ENCODE results near the gene PDE4D. TPM values are rescaled to one million over a fixed set of nuclear protein-coding genes. Genes with fewer than 3 reads are reported as not detected.

The PDE4D gene
- total RNA-seq, 6 experiments from 2014 or later, result 1.6 to 10.3 (median 5.6) TPM

DNA sequence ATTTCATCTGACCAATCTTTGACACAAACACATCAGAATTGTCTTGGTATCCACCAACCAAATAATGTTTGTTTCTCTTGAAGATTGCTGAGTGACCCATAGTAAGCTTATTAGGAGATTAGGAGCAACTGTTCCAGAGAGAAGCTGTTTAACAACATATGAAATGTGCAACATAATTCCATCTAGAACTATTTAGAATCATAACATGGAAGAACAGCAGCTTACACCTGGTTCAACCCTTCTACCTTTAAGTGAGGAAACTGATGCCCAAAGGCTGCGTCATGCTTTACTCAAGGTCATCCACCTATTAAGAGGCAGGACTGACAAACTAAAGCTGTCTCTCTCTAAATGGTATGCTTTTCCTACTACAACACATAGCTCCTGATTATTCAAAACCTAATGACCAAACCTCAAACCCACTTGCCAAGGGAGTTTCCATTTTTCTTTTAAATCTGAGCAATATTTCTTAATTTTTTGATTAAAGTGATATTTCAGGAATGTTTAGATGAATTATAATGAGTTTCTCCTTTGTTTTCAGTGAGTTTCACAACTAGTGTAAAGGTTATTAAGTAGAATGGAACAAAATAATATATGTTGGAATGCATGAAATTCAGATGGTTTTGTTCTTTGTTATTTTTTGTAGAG is 764.8 kb downstream of the PDE4D start:
- H3K36me3 ChIP-seq, result no peaks in the 10 kb centered on the region
- no peaks in the 10 kb centered on the region for H3K27me3 ChIP-seq
- DNase-seq (no peak), ATAC-seq (no peak)
- TF ChIP-seq, protein P1, sequence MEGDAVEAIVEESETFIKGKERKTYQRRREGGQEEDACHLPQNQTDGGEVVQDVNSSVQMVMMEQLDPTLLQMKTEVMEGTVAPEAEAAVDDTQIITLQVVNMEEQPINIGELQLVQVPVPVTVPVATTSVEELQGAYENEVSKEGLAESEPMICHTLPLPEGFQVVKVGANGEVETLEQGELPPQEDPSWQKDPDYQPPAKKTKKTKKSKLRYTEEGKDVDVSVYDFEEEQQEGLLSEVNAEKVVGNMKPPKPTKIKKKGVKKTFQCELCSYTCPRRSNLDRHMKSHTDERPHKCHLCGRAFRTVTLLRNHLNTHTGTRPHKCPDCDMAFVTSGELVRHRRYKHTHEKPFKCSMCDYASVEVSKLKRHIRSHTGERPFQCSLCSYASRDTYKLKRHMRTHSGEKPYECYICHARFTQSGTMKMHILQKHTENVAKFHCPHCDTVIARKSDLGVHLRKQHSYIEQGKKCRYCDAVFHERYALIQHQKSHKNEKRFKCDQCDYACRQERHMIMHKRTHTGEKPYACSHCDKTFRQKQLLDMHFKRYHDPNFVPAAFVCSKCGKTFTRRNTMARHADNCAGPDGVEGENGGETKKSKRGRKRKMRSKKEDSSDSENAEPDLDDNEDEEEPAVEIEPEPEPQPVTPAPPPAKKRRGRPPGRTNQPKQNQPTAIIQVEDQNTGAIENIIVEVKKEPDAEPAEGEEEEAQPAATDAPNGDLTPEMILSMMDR (IDR thresholded peaks at IDR 0.05), result no peak
- no peak for TF ChIP-seq POLR2A (IDR thresholded peaks at IDR 0.05)
- WGBS (ENCODE audit: insufficient coverage, low coverage, low lambda C conversion rate, missing lambda C conversion rate), result 80% methylated on average over 1 of the region's 1 CpG
- H3K9me3 ChIP-seq, result no peaks in the 10 kb centered on the region
- intact Hi-C loops (cut with DNase I), result no loop called here
- no peaks in the 10 kb centered on the region for H3K4me1 ChIP-seq
- H3K4me3 ChIP-seq, result no peak overlapping the region
- H3K27ac ChIP-seq, result no peak overlapping the region

DNA sequence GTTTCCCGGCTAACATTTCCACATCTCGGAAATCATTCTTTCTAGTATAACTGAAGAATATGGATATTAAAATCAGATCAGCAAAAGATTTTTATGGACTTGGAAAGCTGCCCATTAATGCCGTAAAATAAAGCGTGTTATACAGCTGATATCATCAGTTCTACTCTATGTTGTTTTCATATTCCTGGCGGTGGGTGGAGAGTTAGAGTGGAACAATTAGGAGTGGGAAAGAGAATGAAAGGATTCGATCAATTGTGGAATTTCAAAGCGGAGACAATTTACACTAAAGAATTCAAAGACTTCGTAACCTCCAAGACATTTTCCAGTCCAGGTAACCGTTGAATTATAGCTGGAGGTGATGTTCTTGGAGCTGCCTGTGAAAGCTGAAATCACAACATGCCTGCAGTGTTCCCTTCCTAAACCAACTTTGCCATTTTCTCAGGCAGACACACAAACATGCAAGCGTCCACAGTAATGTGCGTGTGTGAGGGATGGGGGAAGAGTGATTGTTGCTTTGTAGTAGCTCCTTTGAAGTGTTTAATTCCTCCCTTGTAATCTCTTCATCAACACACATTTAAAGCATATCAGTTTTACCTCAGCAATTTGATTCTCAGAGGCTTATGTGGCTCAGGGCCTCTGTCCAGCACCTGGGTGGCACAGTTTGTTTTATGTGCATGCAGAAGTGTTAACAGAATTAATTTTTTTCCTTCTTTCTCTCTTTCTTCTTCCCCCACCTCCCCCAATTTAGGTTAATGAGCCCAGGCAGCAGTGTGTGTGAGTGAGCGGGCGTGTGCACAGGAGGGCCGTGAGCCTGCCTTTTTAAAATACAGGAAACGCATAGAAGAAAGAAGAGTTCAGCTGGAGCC is 766.6 kb downstream of the PDE4D start:
- DNase-seq (no peak), ATAC-seq (peak in 1 of 4 donors; percentile 37)
- no peaks in the 10 kb centered on the region for H3K27me3 ChIP-seq
- no peak for TF ChIP-seq POLR2A (IDR thresholded peaks at IDR 0.05)
- TF ChIP-seq, protein P1 (IDR thresholded peaks at IDR 0.05), result no peak
- H3K4me3 ChIP-seq, result no peak overlapping the region
- no peaks in the 10 kb centered on the region for H3K36me3 ChIP-seq
- 51% methylated on average over 15 of the region's 15 CpGs for WGBS (ENCODE audit: insufficient coverage, low coverage, low lambda C conversion rate, missing lambda C conversion rate)
- no peaks in the 10 kb centered on the region for H3K9me3 ChIP-seq
- intact Hi-C loops (cut with DNase I), result no loop called here
- peak overlapping the region in 2 of 3 donors; percentile 20 to 49 for H3K27ac ChIP-seq
- no peaks in the 10 kb centered on the region for H3K4me1 ChIP-seq

DNA sequence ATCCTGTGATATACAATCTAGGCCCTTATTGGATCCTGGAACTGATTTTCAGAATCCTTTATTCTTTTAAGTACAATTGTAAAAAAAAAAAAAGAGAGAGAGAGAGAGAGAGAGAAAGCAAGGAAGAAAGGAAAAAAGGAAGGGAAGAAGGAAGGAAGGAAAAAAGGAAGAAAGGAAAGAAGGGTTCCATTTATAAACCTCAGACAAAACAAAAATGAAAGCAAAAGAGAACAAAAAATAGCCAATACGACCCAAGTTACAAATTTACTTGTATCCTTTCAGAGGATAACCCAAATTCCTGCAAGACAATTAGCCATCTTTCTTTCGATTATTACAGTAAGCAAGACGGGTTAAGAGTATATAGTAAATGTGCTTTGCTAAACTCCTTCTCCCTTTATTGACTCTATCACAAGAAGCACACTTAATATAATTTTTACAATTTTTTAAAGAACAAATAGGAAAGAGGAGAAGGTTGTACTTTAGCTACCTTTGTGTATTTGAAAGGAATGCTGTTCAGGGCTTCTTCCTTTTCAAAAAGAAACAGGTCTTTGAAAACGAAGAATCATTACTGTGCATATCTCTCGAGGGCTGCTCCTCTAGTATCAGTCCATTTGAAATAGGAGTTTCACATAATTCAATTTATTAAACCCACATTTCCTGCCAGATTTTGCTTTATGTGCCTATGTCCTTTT is 767.4 kb downstream of the PDE4D start:
- peak overlapping the region in 2 of 3 donors; percentile 10 to 49 for H3K27ac ChIP-seq
- no peak for TF ChIP-seq POLR2A (IDR thresholded peaks at IDR 0.05)
- TF ChIP-seq, protein P1 (IDR thresholded peaks at IDR 0.05), result no peak
- intact Hi-C loops (cut with DNase I), result no loop called here
- no peaks in the 10 kb centered on the region for H3K36me3 ChIP-seq
- no peaks in the 10 kb centered on the region for H3K27me3 ChIP-seq
- WGBS (ENCODE audit: insufficient coverage, low coverage, low lambda C conversion rate, missing lambda C conversion rate), result 58% methylated on average over 5 of the region's 5 CpGs
- H3K4me3 ChIP-seq, result no peak overlapping the region
- no peaks in the 10 kb centered on the region for H3K4me1 ChIP-seq
- DNase-seq (no peak), ATAC-seq (no peak)
- no peaks in the 10 kb centered on the region for H3K9me3 ChIP-seq

DNA sequence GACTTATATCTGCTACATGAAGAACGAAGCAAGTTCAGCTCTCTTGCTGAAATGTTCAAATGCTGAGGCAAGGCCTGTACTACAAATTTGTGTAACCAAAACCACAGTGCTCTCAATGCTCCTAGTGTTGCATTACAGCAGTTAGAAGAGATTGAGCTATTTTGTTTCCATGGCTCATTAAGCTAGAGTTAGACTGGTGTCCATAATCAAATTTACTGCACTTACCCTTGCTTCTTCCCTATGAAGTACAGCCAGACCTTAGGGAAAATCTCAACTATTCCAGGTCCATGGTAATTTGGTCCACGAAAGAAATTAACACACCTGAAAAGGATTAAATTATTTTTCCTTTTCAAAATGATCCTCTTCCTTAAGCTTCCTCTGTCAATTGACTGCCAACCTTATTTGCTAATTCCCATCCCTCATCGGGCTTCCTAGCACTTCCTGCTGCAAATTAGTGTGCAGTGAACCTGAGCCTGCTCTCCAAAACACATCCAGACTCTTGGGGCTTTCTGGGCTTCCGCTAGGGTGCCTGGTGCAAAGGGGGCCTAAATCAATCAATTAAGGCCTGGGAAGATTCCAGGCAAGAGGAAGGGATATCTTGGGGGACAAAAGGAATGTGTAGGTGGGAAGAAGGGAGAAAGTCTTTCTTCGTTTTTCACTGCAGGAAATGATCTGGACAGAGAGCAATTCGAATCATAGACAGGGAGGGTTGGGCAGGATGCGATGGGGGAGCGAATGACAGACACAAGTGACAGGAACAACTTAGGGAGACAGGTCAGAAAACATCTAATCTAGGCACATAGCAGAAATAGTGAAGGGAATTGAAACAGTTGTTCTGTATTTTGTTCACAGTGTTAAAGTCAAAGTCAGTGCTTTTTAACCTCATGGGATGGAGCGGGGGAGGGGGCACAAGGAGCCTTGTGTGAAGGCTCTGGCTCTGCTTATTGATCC is 768.2 kb downstream of the PDE4D start:
- intact Hi-C loops (cut with DNase I), result no loop called here
- 63% methylated on average over 9 of the region's 9 CpGs for WGBS (ENCODE audit: insufficient coverage, low coverage, low lambda C conversion rate, missing lambda C conversion rate)
- Histone ChIP-seq H3K4me1 (no peaks in the 10 kb centered on the region), H3K27me3 (no peaks in the 10 kb centered on the region), H3K9me3 (no peaks in the 10 kb centered on the region), H3K27ac (peak overlapping the region in 1 of 3 donors; percentile 10), H3K36me3 (no peaks in the 10 kb centered on the region), H3K4me3 (no peak overlapping the region)
- DNase-seq (no peak), ATAC-seq (no peak)
- TF ChIP-seq, protein P1 (IDR thresholded peaks at IDR 0.05), result no peak
- no peak for TF ChIP-seq POLR2A (IDR thresholded peaks at IDR 0.05)

Measured in right lobe of liver (tissue), 6 donors.